Endodermal cell (in vitro differentiated cells): ENCODE measurements around the gene MID1. TPM values are rescaled to one million over a fixed set of nuclear protein-coding genes. Genes with fewer than 3 reads are reported as not detected.

Experiments
- DNase-seq: peaks from one replicate; pipeline ENCODE4 v3.0.0-alpha.2; 2017
- H3K27ac ChIP-seq: 2 replicates; pipeline ENCODE4 v1.5.1; 2013; ENCODE audit warnings: mild to moderate bottlenecking, low read depth, low read length, moderate library complexity
- H3K27me3 ChIP-seq: 2 replicates; pipeline ENCODE4 v1.6.1; 2013; ENCODE audit warnings: mild to moderate bottlenecking, low read length, moderate library complexity; ENCODE audit not compliant: insufficient read depth, control insufficient read depth, poor library complexity, severe bottlenecking
- H3K36me3 ChIP-seq: 2 replicates; pipeline ENCODE4 v1.7.0; 2013; ENCODE audit warnings: mild to moderate bottlenecking, low read length, moderate library complexity; ENCODE audit not compliant: control insufficient read depth, insufficient read depth
- H3K4me1 ChIP-seq: one replicate; pipeline ENCODE4 v1.7.0; 2013; ENCODE audit warnings: low read length; ENCODE audit not compliant: control insufficient read depth, insufficient read depth
- H3K4me3 ChIP-seq: 2 replicates; pipeline ENCODE4 v1.5.1; 2013; ENCODE audit warnings: mild to moderate bottlenecking, low read length, moderate library complexity
- H3K9ac ChIP-seq: 2 replicates; pipeline ENCODE4 v1.6.1; 2013; ENCODE audit warnings: mild to moderate bottlenecking, low read length, moderate library complexity; ENCODE audit not compliant: poor library complexity, severe bottlenecking; ENCODE audit errors: extremely low read depth
- H3K9me3 ChIP-seq: 2 replicates; pipeline ENCODE4 v1.6.1; 2013; ENCODE audit warnings: mild to moderate bottlenecking, low read length, moderate library complexity; ENCODE audit not compliant: control insufficient read depth
- H3K27ac Mint-ChIP-seq: 2 replicates; pipeline ENCODE4 v1.8.0; 2020; ENCODE audit warnings: mixed read lengths
- H3K27me3 Mint-ChIP-seq: 2 replicates; pipeline ENCODE4 v1.8.0; 2021; ENCODE audit warnings: mild to moderate bottlenecking, mixed read lengths; ENCODE audit not compliant: insufficient read depth
- H3K36me3 Mint-ChIP-seq: 2 replicates; pipeline ENCODE4 v1.8.0; 2020; ENCODE audit warnings: low read depth, mixed read lengths
- H3K4me1 Mint-ChIP-seq: 2 replicates; pipeline ENCODE4 v1.8.0; 2020; ENCODE audit warnings: mixed read lengths
- H3K4me3 Mint-ChIP-seq: 2 replicates; pipeline ENCODE4 v1.8.0; 2020; ENCODE audit warnings: mild to moderate bottlenecking, moderate library complexity, mixed read lengths
- H3K9me3 Mint-ChIP-seq: 2 replicates; pipeline ENCODE4 v1.8.0; 2020; ENCODE audit warnings: mild to moderate bottlenecking, mixed read lengths
- WGBS, 2 experiments: methylation state at CpG; one replicate each; pipeline versions ENCODE4 v1.1.5 to v1.1.7; 2013; ENCODE audit warnings: missing lambda C conversion rate in 2 of 2, mixed read lengths in 1 of 2; ENCODE audit not compliant: insufficient coverage in 1 of 2, insufficient read length in 1 of 2; 5-methylcytosine and 5-hydroxymethylcytosine counted together
- total RNA-seq, 2 donors: library from RNA; stranded (reverse); fragmentation: NEBNext Ultra II Directional in 1 of 2; extraction: Animal tissue kit (Norgen Biotek cat#: 25700) in 1 of 2; gene quantifications; 2 replicates in 1 of 2; 3 replicates in 1 of 2; pipeline ENCODE4 v1.2.1, GENCODE V29; 2021
- TF ChIP-seq, protein P1 (sequence below): fragments of 200-600 bp; sonication (generic); conservative IDR thresholded peaks from 2 replicates; pipeline ENCODE4 v1.5.0; 2021; ENCODE audit warnings: antibody characterized with exemption, mild to moderate bottlenecking

MID1 gene
- total RNA-seq, 2 donors from 2014 or later, result 23.5 to 24.9 TPM

DNA sequence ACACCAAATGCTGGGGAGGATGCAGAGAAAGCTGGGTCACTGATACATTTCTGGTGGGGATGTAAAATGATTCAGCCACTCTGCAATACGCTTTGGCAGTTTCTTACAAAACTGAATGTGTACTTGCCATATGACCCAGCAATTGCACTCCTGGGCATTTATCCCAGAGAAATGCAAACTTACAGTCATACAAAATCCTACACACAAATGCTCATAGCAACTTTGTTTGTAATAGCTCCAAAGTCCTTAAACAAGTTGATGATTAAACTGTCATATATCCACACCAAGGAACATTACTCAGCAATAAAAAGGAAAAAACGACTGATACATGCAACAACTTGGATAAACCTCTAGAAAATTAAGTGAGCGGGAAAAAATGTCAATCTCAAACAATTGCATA lies 12.3 kb downstream of the MID1 start:
- Histone ChIP-seq H3K4me1 (no peaks in the 10 kb centered on the region), H3K4me3 (no peak overlapping the region), H3K36me3 (no peaks in the 10 kb centered on the region), H3K27ac (no peak overlapping the region), H3K9ac (no peak overlapping the region), H3K9me3 (no peaks in the 10 kb centered on the region), H3K27me3 (no peaks in the 10 kb centered on the region)
- no peak overlapping the region for H3K27ac Mint-ChIP-seq
- TF ChIP-seq, protein P1, sequence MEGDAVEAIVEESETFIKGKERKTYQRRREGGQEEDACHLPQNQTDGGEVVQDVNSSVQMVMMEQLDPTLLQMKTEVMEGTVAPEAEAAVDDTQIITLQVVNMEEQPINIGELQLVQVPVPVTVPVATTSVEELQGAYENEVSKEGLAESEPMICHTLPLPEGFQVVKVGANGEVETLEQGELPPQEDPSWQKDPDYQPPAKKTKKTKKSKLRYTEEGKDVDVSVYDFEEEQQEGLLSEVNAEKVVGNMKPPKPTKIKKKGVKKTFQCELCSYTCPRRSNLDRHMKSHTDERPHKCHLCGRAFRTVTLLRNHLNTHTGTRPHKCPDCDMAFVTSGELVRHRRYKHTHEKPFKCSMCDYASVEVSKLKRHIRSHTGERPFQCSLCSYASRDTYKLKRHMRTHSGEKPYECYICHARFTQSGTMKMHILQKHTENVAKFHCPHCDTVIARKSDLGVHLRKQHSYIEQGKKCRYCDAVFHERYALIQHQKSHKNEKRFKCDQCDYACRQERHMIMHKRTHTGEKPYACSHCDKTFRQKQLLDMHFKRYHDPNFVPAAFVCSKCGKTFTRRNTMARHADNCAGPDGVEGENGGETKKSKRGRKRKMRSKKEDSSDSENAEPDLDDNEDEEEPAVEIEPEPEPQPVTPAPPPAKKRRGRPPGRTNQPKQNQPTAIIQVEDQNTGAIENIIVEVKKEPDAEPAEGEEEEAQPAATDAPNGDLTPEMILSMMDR, result no peak
- no peak overlapping the region for H3K4me3 Mint-ChIP-seq
- peaks cover 42% of the 10 kb centered on the region for H3K9me3 Mint-ChIP-seq
- WGBS, 2 experiments, result 96% methylated on average over 3 of the region's 3 CpGs; no CpG with 5 or more reads in 1 of the 2 experiments
- DNase-seq, result no peak
- no peaks in the 10 kb centered on the region for H3K36me3 Mint-ChIP-seq
- H3K4me1 Mint-ChIP-seq, result peaks cover 29% of the 10 kb centered on the region
- H3K27me3 Mint-ChIP-seq, result no peaks in the 10 kb centered on the region

DNA sequence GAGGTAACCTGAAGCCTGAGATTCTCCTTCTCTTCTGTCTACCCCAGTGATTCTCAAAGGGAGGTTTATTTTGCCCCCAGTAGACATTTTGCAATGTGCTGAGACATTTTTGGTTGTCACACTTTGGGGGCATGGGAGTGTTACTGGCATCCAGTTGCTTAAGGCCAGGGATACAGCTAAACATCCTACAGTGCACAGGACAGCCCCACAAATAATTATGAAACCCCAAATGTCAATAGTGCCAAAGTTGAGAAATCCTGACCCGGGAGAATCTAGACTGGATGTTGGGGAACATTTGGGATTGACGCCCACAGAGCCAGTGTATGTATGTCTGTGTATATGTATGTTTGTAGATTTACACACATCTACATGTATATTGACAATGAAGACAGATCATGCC lies 13.2 kb downstream of the MID1 start:
- Mint-ChIP-seq H3K4me1 (peaks cover 31% of the 10 kb centered on the region), H3K27ac (no peak overlapping the region)

DNA sequence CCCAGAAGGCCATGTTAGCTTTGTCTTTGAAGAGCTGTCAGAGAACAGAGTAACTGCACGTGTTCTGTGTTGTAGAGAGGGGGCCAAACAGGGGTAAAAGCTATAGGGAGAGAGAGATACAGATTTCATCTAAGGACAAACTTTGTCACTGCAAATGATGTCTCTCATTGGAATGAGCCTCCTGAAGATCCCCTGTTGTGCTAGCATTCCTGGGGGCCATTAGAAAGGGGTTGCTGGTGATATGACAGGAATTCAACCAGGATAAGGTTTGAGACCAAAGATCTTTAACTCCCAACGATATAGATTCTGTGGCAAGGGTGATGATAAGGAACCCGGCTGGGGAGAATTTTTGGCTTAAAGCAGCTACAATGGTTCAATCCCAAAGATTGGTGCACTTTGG lies 16.8 kb downstream of the MID1 start:
- Histone ChIP-seq H3K9me3 (no peaks in the 10 kb centered on the region), H3K9ac (no peak overlapping the region), H3K4me3 (peak overlapping the region; percentile 45), H3K36me3 (no peaks in the 10 kb centered on the region), H3K27ac (peak overlapping the region; percentile 29), H3K27me3 (no peaks in the 10 kb centered on the region), H3K4me1 (no peaks in the 10 kb centered on the region)
- Mint-ChIP-seq H3K4me1 (peaks cover 12% of the 10 kb centered on the region), H3K27ac (peak overlapping the region; percentile 77), H3K9me3 (peaks cover 40% of the 10 kb centered on the region), H3K4me3 (no peak overlapping the region), H3K36me3 (no peaks in the 10 kb centered on the region), H3K27me3 (no peaks in the 10 kb centered on the region)
- TF ChIP-seq, protein P1, result no peak
- 3 to 14% methylated on average over 3 of the region's 3 CpGs for WGBS, 2 experiments
- peak; percentile 63 for DNase-seq

More for the DNA sequence above, 13.2 kb downstream of the MID1 start:
- H3K36me3 ChIP-seq, result no peaks in the 10 kb centered on the region
- no peaks in the 10 kb centered on the region for H3K9me3 ChIP-seq
- no peak for DNase-seq
- H3K27me3 ChIP-seq, result no peaks in the 10 kb centered on the region
- Mint-ChIP-seq H3K36me3 (no peaks in the 10 kb centered on the region), H3K27me3 (no peaks in the 10 kb centered on the region), H3K9me3 (peaks cover 44% of the 10 kb centered on the region), H3K4me3 (no peak overlapping the region)
- H3K4me3 ChIP-seq, result no peak overlapping the region
- no CpG with 5 or more reads among the region's 2 CpGs for WGBS, 2 experiments
- H3K9ac ChIP-seq, result no peak overlapping the region
- TF ChIP-seq, protein P1, result no peak
- H3K4me1 ChIP-seq, result no peaks in the 10 kb centered on the region
- H3K27ac ChIP-seq, result no peak overlapping the region
